ENCODE measurements around the gene ABRACL. TPM values are rescaled to one million over a fixed set of nuclear protein-coding genes. Genes with fewer than 3 reads are reported as not detected.

Gene ABRACL
- total RNA-seq, result 159 and 164 TPM in 2 replicates

- peak within 1 kb of the TSS; percentile 88 for H3K4me3 ChIP-seq (ENCODE audit: low read depth, low read length)
- peak; percentile 39 for DNase-seq (ENCODE audit: low read depth)
- TF ChIP-seq CTCF (conservative IDR thresholded peaks at IDR 0.05; ENCODE audit: low read depth, low read length), result no peak
Observed at GRCh38 chr6:139028658-139029469, at the start of gene ABRACL. Gene ABRACL, plus strand, starts transcription at chr6:139028745. Its CDS starts 5,416 bp downstream, at chr6:139034161.

- TF ChIP-seq CTCF (conservative IDR thresholded peaks at IDR 0.05; ENCODE audit: low read depth, low read length), result no peak
- H3K4me3 ChIP-seq (ENCODE audit: low read depth, low read length), result no peak overlapping the region
- no peak for DNase-seq (ENCODE audit: low read depth)
Observed at GRCh38 chr6:138979365-138979764, 49.2 kb upstream of the ABRACL start.

GRCh38 chr6:138979813-138980668 lies 48.5 kb upstream of the ABRACL start:
- no peak for DNase-seq (ENCODE audit: low read depth)
- no peak for TF ChIP-seq CTCF (conservative IDR thresholded peaks at IDR 0.05; ENCODE audit: low read depth, low read length)
- no peak overlapping the region for H3K4me3 ChIP-seq (ENCODE audit: low read depth, low read length)

- H3K4me3 ChIP-seq (ENCODE audit: low read depth, low read length), result no peak overlapping the region
- no peak for TF ChIP-seq CTCF (conservative IDR thresholded peaks at IDR 0.05; ENCODE audit: low read depth, low read length)
- no peak for DNase-seq (ENCODE audit: low read depth)
Observed at GRCh38 chr6:138981416-138981815, 47.1 kb upstream of the ABRACL start.

GRCh38 chr6:138986578-138986977 lies 42.0 kb upstream of the ABRACL start:
- TF ChIP-seq CTCF (conservative IDR thresholded peaks at IDR 0.05; ENCODE audit: low read depth, low read length), result no peak
- DNase-seq (ENCODE audit: low read depth), result no peak
- peak overlapping the region; percentile 88 for H3K4me3 ChIP-seq (ENCODE audit: low read depth, low read length)

- peak overlapping the region; percentile 88 for H3K4me3 ChIP-seq (ENCODE audit: low read depth, low read length)
- TF ChIP-seq CTCF (conservative IDR thresholded peaks at IDR 0.05; ENCODE audit: low read depth, low read length), result no peak
- no peak for DNase-seq (ENCODE audit: low read depth)
Observed at GRCh38 chr6:138987080-138987642, 41.4 kb upstream of the ABRACL start.
